Endothelial cell of umbilical vein (primary cell): ENCODE measurements around the gene RFPL4A.

Experiments used
- EZH2 ChIP-seq: IDR thresholded peaks from 2 replicates; pipeline ENCODE4 v1.6.1; 2012; ENCODE audit warnings: borderline replicate concordance, low read depth, mild to moderate bottlenecking, moderate library complexity, low read length, inconsistent platforms; ENCODE audit not compliant: severe bottlenecking
- GATA2 ChIP-seq: IDR thresholded peaks from 2 replicates; pipeline ENCODE4 v1.7.0; 2011; ENCODE audit warnings: low read depth, mild to moderate bottlenecking, moderate library complexity, mixed read lengths, low read length; ENCODE audit not compliant: insufficient read length, insufficient read depth
- JUN ChIP-seq: IDR thresholded peaks from 2 replicates; pipeline ENCODE4 v1.6.1; 2011; ENCODE audit warnings: borderline replicate concordance, low read depth; ENCODE audit not compliant: insufficient read length, insufficient read depth
- MYC ChIP-seq: IDR thresholded peaks from one replicate; pipeline ENCODE4 v1.6.1; 2011; ENCODE audit warnings: mild to moderate bottlenecking, low read depth, low read length
- POLR2A ChIP-seq: IDR thresholded peaks from 2 replicates; pipeline ENCODE4 v1.6.1; 2012; ENCODE audit warnings: low read depth, mild to moderate bottlenecking, control low read depth, low read length
- POLR2AphosphoS5 ChIP-seq: IDR thresholded peaks from 2 replicates; pipeline ENCODE4 v1.6.1; 2012; ENCODE audit warnings: low read depth, mild to moderate bottlenecking, control low read depth, low read length, moderate library complexity; ENCODE audit not compliant: insufficient read depth
- TF ChIP-seq, protein P1 (sequence below), 2 donors: IDR thresholded peaks; 1 replicate in 1 of 2; 2 replicates in 1 of 2; pipeline ENCODE4 v1.5.1; 2011; ENCODE audit warnings: low read length in 2 of 2, mild to moderate bottlenecking in 2 of 2, moderate library complexity in 2 of 2, control low read depth in 1 of 2, inconsistent platforms in 1 of 2, low read depth in 1 of 2; ENCODE audit not compliant: insufficient read depth in 1 of 2; ENCODE audit errors: extremely low read depth in 1 of 2
- TF ChIP-seq, protein P2 (sequence below): IDR thresholded peaks from 2 replicates; pipeline ENCODE4 v1.6.1; 2011; ENCODE audit not compliant: insufficient read depth, insufficient read length

GRCh38 chr19:55802281-55802680 is 43.4 kb downstream of the RFPL4A start:
- TF ChIP-seq, protein P1, sequence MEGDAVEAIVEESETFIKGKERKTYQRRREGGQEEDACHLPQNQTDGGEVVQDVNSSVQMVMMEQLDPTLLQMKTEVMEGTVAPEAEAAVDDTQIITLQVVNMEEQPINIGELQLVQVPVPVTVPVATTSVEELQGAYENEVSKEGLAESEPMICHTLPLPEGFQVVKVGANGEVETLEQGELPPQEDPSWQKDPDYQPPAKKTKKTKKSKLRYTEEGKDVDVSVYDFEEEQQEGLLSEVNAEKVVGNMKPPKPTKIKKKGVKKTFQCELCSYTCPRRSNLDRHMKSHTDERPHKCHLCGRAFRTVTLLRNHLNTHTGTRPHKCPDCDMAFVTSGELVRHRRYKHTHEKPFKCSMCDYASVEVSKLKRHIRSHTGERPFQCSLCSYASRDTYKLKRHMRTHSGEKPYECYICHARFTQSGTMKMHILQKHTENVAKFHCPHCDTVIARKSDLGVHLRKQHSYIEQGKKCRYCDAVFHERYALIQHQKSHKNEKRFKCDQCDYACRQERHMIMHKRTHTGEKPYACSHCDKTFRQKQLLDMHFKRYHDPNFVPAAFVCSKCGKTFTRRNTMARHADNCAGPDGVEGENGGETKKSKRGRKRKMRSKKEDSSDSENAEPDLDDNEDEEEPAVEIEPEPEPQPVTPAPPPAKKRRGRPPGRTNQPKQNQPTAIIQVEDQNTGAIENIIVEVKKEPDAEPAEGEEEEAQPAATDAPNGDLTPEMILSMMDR (IDR thresholded peaks at IDR 0.05; ENCODE audit: extremely low read depth in 1 of 2, insufficient read depth in 1 of 2, low read depth in 1 of 2, low read length in 2 of 2) = no peak
- TF ChIP-seq EZH2 (no peak), POLR2A (no peak), JUN (no peak), POLR2AphosphoS5 (no peak), GATA2 (no peak), MYC (no peak)
- TF ChIP-seq, protein P2, sequence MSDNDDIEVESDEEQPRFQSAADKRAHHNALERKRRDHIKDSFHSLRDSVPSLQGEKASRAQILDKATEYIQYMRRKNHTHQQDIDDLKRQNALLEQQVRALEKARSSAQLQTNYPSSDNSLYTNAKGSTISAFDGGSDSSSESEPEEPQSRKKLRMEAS = no peak
